GM21360 (cell line): ENCODE measurements around the gene CDH18.

Source experiments
- ATAC-seq: cut with Tn5 transposase; IDR thresholded peaks from one replicate; pipeline ENCODE4 v1.9.1; 2021; ENCODE audit warnings: mild to moderate bottlenecking, moderate library complexity; ENCODE audit not compliant: unreplicated experiment

CDH18 gene

GRCh38 chr5:19616701-19617215, 371.2 kb downstream of the CDH18 start:
- ATAC-seq = no peak

GRCh38 chr5:19615661-19616060, 372.3 kb downstream of the CDH18 start:
- ATAC-seq = no peak

GRCh38 chr5:19615071-19615470, 372.9 kb downstream of the CDH18 start:
- ATAC-seq = no peak

- no peak for ATAC-seq
Measured at GRCh38 chr5:19608444-19609002, 379.5 kb downstream of the CDH18 start.

- no peak for ATAC-seq
Measured at GRCh38 chr5:19605846-19606407, 382.1 kb downstream of the CDH18 start.

GRCh38 chr5:19584131-19584530, 403.9 kb downstream of the CDH18 start:
- ATAC-seq = no peak

GRCh38 chr5:19577882-19578281, 410.1 kb downstream of the CDH18 start:
- ATAC-seq = no peak

GRCh38 chr5:19568004-19568403, 420.0 kb downstream of the CDH18 start:
- no peak for ATAC-seq

- ATAC-seq = no peak
Measured at GRCh38 chr5:19565466-19565865, 422.5 kb downstream of the CDH18 start.

- no peak for ATAC-seq
Measured at GRCh38 chr5:19564036-19564435, 424.0 kb downstream of the CDH18 start.

- no peak for ATAC-seq
Measured at GRCh38 chr5:19555876-19556275, 432.1 kb downstream of the CDH18 start.

GRCh38 chr5:19555436-19555835, 432.6 kb downstream of the CDH18 start:
- no peak for ATAC-seq

GRCh38 chr5:19554524-19554923, 433.5 kb downstream of the CDH18 start:
- ATAC-seq = no peak

- no peak for ATAC-seq
Measured at GRCh38 chr5:19547640-19548039, 440.4 kb downstream of the CDH18 start.

- ATAC-seq = no peak
Measured at GRCh38 chr5:19546521-19546920, 441.5 kb downstream of the CDH18 start.

GRCh38 chr5:19538607-19539006, 449.4 kb downstream of the CDH18 start:
- no peak for ATAC-seq

- ATAC-seq = no peak
Measured at GRCh38 chr5:19536387-19536786, 451.6 kb downstream of the CDH18 start.

- ATAC-seq = no peak
Measured at GRCh38 chr5:19534751-19535150, 453.2 kb downstream of the CDH18 start.

GRCh38 chr5:19532936-19533335, 455.1 kb downstream of the CDH18 start:
- ATAC-seq = no peak

- no peak for ATAC-seq
Measured at GRCh38 chr5:19531374-19531952, 456.5 kb downstream of the CDH18 start.

- no peak for ATAC-seq
Measured at GRCh38 chr5:19519448-19519847, 468.6 kb downstream of the CDH18 start.

- ATAC-seq = no peak
Measured at GRCh38 chr5:19498852-19499251, 489.1 kb downstream of the CDH18 start.
